GM12801 (cell line): ENCODE data around the gene FSD1L.

ENCODE experiments used
- TF ChIP-seq, protein P1 (sequence below): IDR thresholded peaks from one replicate; pipeline ENCODE4 v1.5.1; 2011; ENCODE audit warnings: control low read depth; ENCODE audit not compliant: insufficient read length; ENCODE audit errors: extremely low read depth

Gene FSD1L

GRCh38 chr9:105497704-105498103 lies 49.9 kb downstream of the FSD1L start:
- TF ChIP-seq, protein P1, sequence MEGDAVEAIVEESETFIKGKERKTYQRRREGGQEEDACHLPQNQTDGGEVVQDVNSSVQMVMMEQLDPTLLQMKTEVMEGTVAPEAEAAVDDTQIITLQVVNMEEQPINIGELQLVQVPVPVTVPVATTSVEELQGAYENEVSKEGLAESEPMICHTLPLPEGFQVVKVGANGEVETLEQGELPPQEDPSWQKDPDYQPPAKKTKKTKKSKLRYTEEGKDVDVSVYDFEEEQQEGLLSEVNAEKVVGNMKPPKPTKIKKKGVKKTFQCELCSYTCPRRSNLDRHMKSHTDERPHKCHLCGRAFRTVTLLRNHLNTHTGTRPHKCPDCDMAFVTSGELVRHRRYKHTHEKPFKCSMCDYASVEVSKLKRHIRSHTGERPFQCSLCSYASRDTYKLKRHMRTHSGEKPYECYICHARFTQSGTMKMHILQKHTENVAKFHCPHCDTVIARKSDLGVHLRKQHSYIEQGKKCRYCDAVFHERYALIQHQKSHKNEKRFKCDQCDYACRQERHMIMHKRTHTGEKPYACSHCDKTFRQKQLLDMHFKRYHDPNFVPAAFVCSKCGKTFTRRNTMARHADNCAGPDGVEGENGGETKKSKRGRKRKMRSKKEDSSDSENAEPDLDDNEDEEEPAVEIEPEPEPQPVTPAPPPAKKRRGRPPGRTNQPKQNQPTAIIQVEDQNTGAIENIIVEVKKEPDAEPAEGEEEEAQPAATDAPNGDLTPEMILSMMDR, result no peak

DNA sequence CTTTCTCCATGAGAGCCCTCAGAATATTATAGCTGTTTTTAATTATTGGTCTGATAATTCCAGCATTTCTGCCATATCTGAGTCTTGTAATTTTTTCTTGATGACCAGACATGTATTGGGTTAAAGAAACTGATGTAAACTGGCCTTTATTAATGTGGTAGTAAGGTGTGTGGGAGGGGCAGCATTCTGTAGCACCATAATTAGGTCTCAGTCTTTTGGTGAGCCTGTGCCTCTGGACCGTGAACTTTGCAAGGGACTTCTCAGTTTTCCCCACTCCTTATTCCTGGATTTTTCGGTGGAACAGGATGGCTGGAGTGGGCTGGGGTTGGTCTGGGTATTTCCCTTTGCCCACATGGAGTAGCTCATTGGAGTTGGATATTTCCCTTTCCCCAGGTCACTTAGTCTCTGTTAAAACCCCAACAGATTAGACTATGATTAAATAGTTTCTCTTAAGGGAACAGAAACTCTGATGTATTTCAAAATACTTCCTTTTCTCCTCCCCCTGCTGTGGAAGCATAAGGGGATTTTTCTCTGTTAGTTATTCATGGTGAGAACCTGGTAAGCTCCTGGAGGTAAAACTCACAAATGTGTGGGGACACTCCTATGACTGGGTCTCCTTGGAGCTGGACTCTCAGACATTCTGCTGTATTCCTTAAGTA lies 52.4 kb downstream of the FSD1L start:
- TF ChIP-seq, protein P1, result no peak

DNA sequence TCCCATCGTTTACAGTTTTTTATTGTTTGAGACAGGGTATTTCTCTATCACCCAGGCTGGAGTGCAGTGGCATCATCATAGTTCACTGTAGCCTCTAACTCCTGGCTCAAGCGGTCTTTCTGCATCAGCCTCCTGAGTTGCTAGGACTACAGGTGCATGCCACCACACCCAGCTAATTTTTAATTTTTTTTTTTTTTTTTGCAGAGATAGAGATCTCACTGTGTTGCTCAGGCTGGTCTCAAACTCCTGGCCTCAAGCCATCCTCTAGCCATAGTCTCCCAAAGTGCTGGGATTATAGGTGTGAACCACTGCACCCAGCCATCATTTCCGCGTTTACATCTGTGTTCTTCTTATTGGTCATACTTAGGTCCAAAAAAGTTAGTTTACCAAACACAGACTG lies 53.6 kb downstream of the FSD1L start:
- TF ChIP-seq, protein P1, result no peak

- TF ChIP-seq, protein P1, result no peak
Measured at GRCh38 chr9:105502276-105502675, 54.4 kb downstream of the FSD1L start.

DNA sequence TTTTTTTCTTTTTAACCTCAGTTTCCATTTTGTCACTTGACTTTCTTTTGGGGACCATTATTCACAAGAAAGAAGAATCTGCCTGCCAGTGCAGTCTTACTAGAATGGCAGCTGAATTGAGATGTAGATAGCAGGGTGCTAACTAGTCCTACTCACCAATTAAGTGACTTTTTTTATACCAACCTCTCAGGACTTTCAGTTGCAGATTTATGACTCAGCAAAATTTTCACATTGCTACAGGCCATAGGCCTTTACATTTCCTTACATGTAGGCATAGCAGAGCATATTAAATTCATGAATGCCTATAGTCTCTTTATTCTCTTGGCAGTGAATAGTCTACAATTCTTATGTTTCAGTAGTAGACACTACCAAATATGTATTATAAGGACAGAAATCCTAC lies 56.0 kb downstream of the FSD1L start:
- TF ChIP-seq, protein P1, result no peak

- TF ChIP-seq, protein P1, result no peak
Measured at GRCh38 chr9:105507096-105507790, 59.4 kb downstream of the FSD1L start.

DNA sequence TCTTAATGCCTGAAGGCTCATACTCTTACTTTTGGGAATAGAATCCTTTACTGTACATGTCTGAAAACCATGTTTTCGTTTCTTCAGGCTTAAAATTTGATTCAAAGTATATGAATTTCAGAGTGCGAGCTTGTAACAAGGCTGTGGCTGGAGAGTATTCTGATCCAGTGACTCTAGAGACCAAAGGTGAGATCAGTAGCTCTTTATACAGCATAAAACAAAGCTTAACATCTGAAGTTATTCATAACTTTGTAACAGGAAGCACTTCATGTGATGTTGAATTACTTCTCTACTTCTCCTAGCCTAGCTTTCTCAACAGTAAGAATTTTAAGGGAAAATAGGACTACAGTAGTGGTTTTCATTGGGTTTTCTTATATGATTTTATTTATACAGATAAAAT lies 60.7 kb downstream of the FSD1L start:
- TF ChIP-seq, protein P1, result no peak
